Inflammatory macrophage treated with lipopolysaccharide for 4 hours (primary cell): ENCODE measurements around the gene SPANXA1.
"Not testable (repeated sequence)": the region's sequence is repeated elsewhere in the genome, so short reads cannot be mapped to it uniquely, and the experiment has no call there.

Source experiments
- DNase-seq: peaks from one replicate; pipeline ENCODE4 v3.0.0-alpha.2; 2020

SPANXA1 gene

GRCh38 chrX:141584638-141585037 is at the start of gene SPANXA1:
SPANXA1 (minus strand) TSS chrX:141584738; CDS start chrX:141584678, 60 bp downstream.
- not testable (repeated sequence) for DNase-seq

- no peak for DNase-seq
These were observed 47.6 kb upstream of the SPANXA1 start for GRCh38 chrX:141632124-141632523.

- no peak for DNase-seq
These were observed 34.8 kb upstream of the SPANXA1 start for GRCh38 chrX:141619336-141619735.

- no peak for DNase-seq
These were observed 24.6 kb upstream of the SPANXA1 start for GRCh38 chrX:141609111-141609510.

GRCh38 chrX:141589408-141589807 is 4.9 kb upstream of the SPANXA1 start, which contains the start of gene SPANXA2:
SPANXA2 (plus strand) TSS chrX:141589708; CDS start chrX:141589768, 60 bp downstream.
- DNase-seq = not testable (repeated sequence)

GRCh38 chrX:141542551-141542950 is 42.0 kb downstream of the SPANXA1 start:
- DNase-seq = not testable (repeated sequence)
